WERI-Rb-1 (cell line): ENCODE data around the gene CXADR.

ENCODE experiments used
- DNase-seq: peaks from one replicate; pipeline ENCODE4 v3.0.0-alpha.2; 2020
- H3K27ac ChIP-seq: fragments of 250-450 bp; sonication (Bioruptor Pico); 2 replicates; pipeline ENCODE4 v1.5.1; 2020; ENCODE audit warnings: mild to moderate bottlenecking, moderate library complexity
- H3K27me3 ChIP-seq: fragments of 250-450 bp; sonication (Bioruptor Pico); 2 replicates; pipeline ENCODE4 v1.5.1; 2021; ENCODE audit warnings: mild to moderate bottlenecking, low read depth, moderate library complexity; ENCODE audit not compliant: insufficient read depth, severe bottlenecking
- H3K36me3 ChIP-seq: fragments of 250-450 bp; sonication (Bioruptor Pico); 2 replicates; pipeline ENCODE4 v1.5.1; 2020; ENCODE audit warnings: mild to moderate bottlenecking, moderate library complexity
- H3K4me3 ChIP-seq: 2 replicates; pipeline ENCODE4 v1.5.1; 2011; ENCODE audit warnings: low read depth, mild to moderate bottlenecking, control low read depth, low read length
- H3K9me3 ChIP-seq: fragments of 250-450 bp; sonication (Bioruptor Pico); 2 replicates; pipeline ENCODE4 v1.5.1; 2021; ENCODE audit warnings: mild to moderate bottlenecking, moderate library complexity; ENCODE audit not compliant: severe bottlenecking
- TF ChIP-seq, protein P1 (sequence below): IDR thresholded peaks from 2 replicates; pipeline ENCODE4 v1.5.1; 2011; ENCODE audit warnings: low read depth, mild to moderate bottlenecking, control low read depth, inconsistent platforms, low read length

CXADR gene

GRCh38 chr21:17512253-17513213 lies at the start of gene CXADR:
CXADR (plus strand) TSS chr21:17513043; CDS start chr21:17513130, 87 bp downstream.
- H3K27ac ChIP-seq: peak within 1 kb of the TSS; percentile 86
- peak; percentile 92 for DNase-seq

GRCh38 chr21:17466166-17466565 lies 46.7 kb upstream of the CXADR start:
- no peak overlapping the region for H3K4me3 ChIP-seq
- TF ChIP-seq, protein P1, sequence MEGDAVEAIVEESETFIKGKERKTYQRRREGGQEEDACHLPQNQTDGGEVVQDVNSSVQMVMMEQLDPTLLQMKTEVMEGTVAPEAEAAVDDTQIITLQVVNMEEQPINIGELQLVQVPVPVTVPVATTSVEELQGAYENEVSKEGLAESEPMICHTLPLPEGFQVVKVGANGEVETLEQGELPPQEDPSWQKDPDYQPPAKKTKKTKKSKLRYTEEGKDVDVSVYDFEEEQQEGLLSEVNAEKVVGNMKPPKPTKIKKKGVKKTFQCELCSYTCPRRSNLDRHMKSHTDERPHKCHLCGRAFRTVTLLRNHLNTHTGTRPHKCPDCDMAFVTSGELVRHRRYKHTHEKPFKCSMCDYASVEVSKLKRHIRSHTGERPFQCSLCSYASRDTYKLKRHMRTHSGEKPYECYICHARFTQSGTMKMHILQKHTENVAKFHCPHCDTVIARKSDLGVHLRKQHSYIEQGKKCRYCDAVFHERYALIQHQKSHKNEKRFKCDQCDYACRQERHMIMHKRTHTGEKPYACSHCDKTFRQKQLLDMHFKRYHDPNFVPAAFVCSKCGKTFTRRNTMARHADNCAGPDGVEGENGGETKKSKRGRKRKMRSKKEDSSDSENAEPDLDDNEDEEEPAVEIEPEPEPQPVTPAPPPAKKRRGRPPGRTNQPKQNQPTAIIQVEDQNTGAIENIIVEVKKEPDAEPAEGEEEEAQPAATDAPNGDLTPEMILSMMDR: no peak
- no peak for DNase-seq
- no peaks in the 10 kb centered on the region for H3K36me3 ChIP-seq
- H3K9me3 ChIP-seq: no peaks in the 10 kb centered on the region
- H3K27me3 ChIP-seq: no peaks in the 10 kb centered on the region
- H3K27ac ChIP-seq: no peak overlapping the region

More at GRCh38 chr21:17512253-17513213, at the start of gene CXADR:
- H3K27me3 ChIP-seq: no peaks in the 10 kb centered on the region
- H3K4me3 ChIP-seq: peak within 1 kb of the TSS; percentile 79
- no peaks in the 10 kb centered on the region for H3K9me3 ChIP-seq
- H3K36me3 ChIP-seq: peaks cover 10% of the 10 kb centered on the region
- TF ChIP-seq, protein P1: peak; percentile 65

DNA sequence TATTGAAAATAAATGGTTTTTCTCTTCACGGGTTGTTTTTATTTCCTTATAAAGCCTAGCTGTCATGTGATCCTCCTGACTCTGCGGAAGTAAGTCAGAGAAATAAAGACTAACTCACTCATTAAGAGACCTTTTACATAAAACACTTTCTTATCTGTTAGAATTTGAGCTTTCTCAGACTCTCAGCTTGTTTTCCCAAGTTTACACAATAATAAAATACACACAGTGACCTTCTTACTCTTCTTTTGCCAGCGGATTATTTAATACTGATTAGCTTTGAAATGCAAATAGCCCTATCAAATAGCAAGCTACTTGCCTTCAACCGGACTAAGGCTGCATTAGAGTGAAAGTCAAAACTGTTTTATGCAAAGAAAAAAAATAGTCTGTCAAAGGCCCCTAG lies 45.5 kb upstream of the CXADR start:
- Histone ChIP-seq H3K27me3 (no peaks in the 10 kb centered on the region), H3K27ac (no peak overlapping the region), H3K36me3 (no peaks in the 10 kb centered on the region), H3K4me3 (no peak overlapping the region), H3K9me3 (no peaks in the 10 kb centered on the region)
- TF ChIP-seq, protein P1: no peak
- no peak for DNase-seq

GRCh38 chr21:17467829-17468228 lies 45.0 kb upstream of the CXADR start:
- TF ChIP-seq, protein P1: no peak
- Histone ChIP-seq H3K36me3 (no peaks in the 10 kb centered on the region), H3K4me3 (no peak overlapping the region), H3K9me3 (no peaks in the 10 kb centered on the region), H3K27ac (no peak overlapping the region), H3K27me3 (no peaks in the 10 kb centered on the region)
- DNase-seq: no peak

GRCh38 chr21:17468698-17469097 lies 44.1 kb upstream of the CXADR start:
- DNase-seq: no peak
- H3K27ac ChIP-seq: no peak overlapping the region
- no peak overlapping the region for H3K4me3 ChIP-seq
- no peaks in the 10 kb centered on the region for H3K9me3 ChIP-seq
- TF ChIP-seq, protein P1: no peak
- H3K36me3 ChIP-seq: no peaks in the 10 kb centered on the region
- H3K27me3 ChIP-seq: no peaks in the 10 kb centered on the region
